ENCODE measurements around the gene GNG8. TPM values are rescaled to one million over a fixed set of nuclear protein-coding genes. Genes with fewer than 3 reads are reported as not detected.

Gene GNG8
- total and polyA plus RNA-seq, 2 donors (not counting 1 experiment from before 2014, with no cell fraction given), result 6.7 TPM; not detected in 1

GRCh38 chr19:46626446-46626845 lies 9.6 kb downstream of the GNG8 start:
- no peak overlapping the region for H3K4me3 Mint-ChIP-seq

GRCh38 chr19:46625731-46626130 lies 10.3 kb downstream of the GNG8 start:
- no peak overlapping the region for H3K4me3 ChIP-seq (ENCODE audit: control extremely low read depth in 1 of 5, extremely low read depth in 1 of 5, insufficient read depth in 1 of 5, low read depth in 2 of 5, low read length in 4 of 5)
- no peak for TF ChIP-seq EZH2 (IDR thresholded peaks at IDR 0.05; ENCODE audit: borderline replicate concordance, insufficient read depth, low read depth, low read length, poor library complexity, severe bottlenecking)
- no peak for TF ChIP-seq CTCF (IDR thresholded peaks at IDR 0.05)
- H3K4me1 ChIP-seq (ENCODE audit: control insufficient read depth in 2 of 2, insufficient read depth in 2 of 2, low read length in 2 of 2), result peaks cover 39 to 48% of the 10 kb centered on the region in 2 donors
- no peaks in the 10 kb centered on the region for H3K27me3 Mint-ChIP-seq
- intact Hi-C loops (cut with micrococcal nuclease), result no loop called here
- no peaks in the 10 kb centered on the region for H3K79me2 ChIP-seq (ENCODE audit: control insufficient read depth, insufficient read depth, low read length)
- ChIA-PET POLR2A (no interaction called here), CTCF (interaction anchor here (0.9 kb wide), 1 partner anchor 132 kb away, joined by 3 read pairs; no protein-coding TSS in a partner anchor)
- 96% methylated on average over 12 of the region's 12 CpGs for WGBS (ENCODE audit: insufficient coverage)
- no peaks in the 10 kb centered on the region for H3K9me3 Mint-ChIP-seq (ENCODE audit: insufficient read depth)
- no peak overlapping the region for H3K9ac ChIP-seq (ENCODE audit: low read length)
- no peak overlapping the region for H3K4me3 Mint-ChIP-seq
- no peaks in the 10 kb centered on the region for H3K36me3 ChIP-seq (replicated peaks in 1 of 2; ENCODE audit: control extremely low read depth in 1 of 2, control insufficient read depth in 1 of 2, extremely low read depth in 1 of 2, insufficient read depth in 2 of 2, low read length in 1 of 2)
- peaks cover 49% of the 10 kb centered on the region for H3K4me1 Mint-ChIP-seq
- H4K20me1 ChIP-seq (ENCODE audit: control insufficient read depth, insufficient read depth, low read length, poor library complexity, severe bottlenecking), result no peaks in the 10 kb centered on the region
- no peaks in the 10 kb centered on the region for H3K27me3 ChIP-seq (replicated peaks in 1 of 4; ENCODE audit: control extremely low read depth in 1 of 4, control insufficient read depth in 3 of 4, insufficient read depth in 4 of 4, low read length in 3 of 4)
- H2AFZ ChIP-seq (ENCODE audit: insufficient read depth, low read depth, low read length, poor library complexity, severe bottlenecking), result no peak overlapping the region
- peak overlapping the region; percentile 59 for H3K27ac Mint-ChIP-seq
- H3K27ac ChIP-seq (ENCODE audit: low read length in 2 of 2), result no peak overlapping the region
- no peak for DNase-seq
- no peak for ATAC-seq (ENCODE audit: low read depth)
- no peak overlapping the region for H3K4me2 ChIP-seq (replicated peaks; ENCODE audit: low read depth, low read length, poor library complexity, severe bottlenecking)
- no peaks in the 10 kb centered on the region for H3K9me3 ChIP-seq (ENCODE audit: control extremely low read depth in 1 of 3, control insufficient read depth in 2 of 3, insufficient read depth in 1 of 3, low read length in 2 of 3)

More at GRCh38 chr19:46626446-46626845, 9.6 kb downstream of the GNG8 start:
- Mint-ChIP-seq H3K9me3 (ENCODE audit: insufficient read depth) (no peaks in the 10 kb centered on the region), H3K4me1 (peaks cover 43% of the 10 kb centered on the region), H3K27ac (no peak overlapping the region), H3K27me3 (no peaks in the 10 kb centered on the region)
- Histone ChIP-seq H3K4me1 (ENCODE audit: control insufficient read depth in 2 of 2, insufficient read depth in 2 of 2, low read length in 2 of 2) (peaks cover 32 to 41% of the 10 kb centered on the region in 2 donors), H2AFZ (ENCODE audit: insufficient read depth, low read depth, low read length, poor library complexity, severe bottlenecking) (no peak overlapping the region), H3K36me3 (replicated peaks in 1 of 2; ENCODE audit: control extremely low read depth in 1 of 2, control insufficient read depth in 1 of 2, extremely low read depth in 1 of 2, insufficient read depth in 2 of 2, low read length in 1 of 2) (no peaks in the 10 kb centered on the region), H3K27me3 (replicated peaks in 1 of 4; ENCODE audit: control extremely low read depth in 1 of 4, control insufficient read depth in 3 of 4, insufficient read depth in 4 of 4, low read length in 3 of 4) (peaks cover 0 to 4% (median 0%) of the 10 kb centered on the region in 4 experiments), H3K27ac (ENCODE audit: low read length in 2 of 2) (no peak overlapping the region), H3K4me2 (replicated peaks; ENCODE audit: low read depth, low read length, poor library complexity, severe bottlenecking) (no peak overlapping the region), H3K9me3 (ENCODE audit: control extremely low read depth in 1 of 3, control insufficient read depth in 2 of 3, insufficient read depth in 1 of 3, low read length in 2 of 3) (no peaks in the 10 kb centered on the region), H4K20me1 (ENCODE audit: control insufficient read depth, insufficient read depth, low read length, poor library complexity, severe bottlenecking) (no peaks in the 10 kb centered on the region), H3K4me3 (ENCODE audit: control extremely low read depth in 1 of 5, extremely low read depth in 1 of 5, insufficient read depth in 1 of 5, low read depth in 2 of 5, low read length in 4 of 5) (no peak overlapping the region), H3K9ac (ENCODE audit: low read length) (no peak overlapping the region), H3K79me2 (ENCODE audit: control insufficient read depth, insufficient read depth, low read length) (no peaks in the 10 kb centered on the region)
- ATAC-seq (ENCODE audit: low read depth), result no peak
- TF ChIP-seq CTCF (IDR thresholded peaks at IDR 0.05), result no peak
- no peak for TF ChIP-seq EZH2 (IDR thresholded peaks at IDR 0.05; ENCODE audit: borderline replicate concordance, insufficient read depth, low read depth, low read length, poor library complexity, severe bottlenecking)
- WGBS (ENCODE audit: insufficient coverage), result 44% methylated on average over 9 of the region's 14 CpGs
- no peak for DNase-seq
- ChIA-PET POLR2A (interaction anchor here (0.5 kb wide), 1 partner anchor 11 kb away, joined by 6 read pairs; no protein-coding TSS in a partner anchor), CTCF (interaction anchor here (0.9 to 2.9 kb wide), 2 partner anchors 12 to 131 kb away, joined by 3 to 13 read pairs; no protein-coding TSS in a partner anchor)
- intact Hi-C loops (cut with micrococcal nuclease), result no loop called here

Measured in B cell (primary cell).